ENCODE data around the gene TMEM190. TPM values are rescaled to one million over a fixed set of nuclear protein-coding genes. Genes with fewer than 3 reads are reported as not detected.

Gene TMEM190
- total RNA-seq, 1 experiment from 2014 or later = not detected

- CTCF ChIA-PET = interaction anchor here (0.7 kb wide), 1 partner anchor 209 kb away, joined by 4 read pairs; no protein-coding TSS in a partner anchor
- Histone ChIP-seq H3K4me1 (ENCODE audit: insufficient read depth, low read length, poor library complexity, severe bottlenecking) (no peaks in the 10 kb centered on the region), H3K27me3 (replicated peaks; ENCODE audit: insufficient read depth, low read depth, low read length, poor library complexity) (peaks cover 15% of the 10 kb centered on the region), H3K9me3 (ENCODE audit: low read depth, low read length, poor library complexity, severe bottlenecking) (no peaks in the 10 kb centered on the region), H3K27ac (ENCODE audit: low read depth, low read length, poor library complexity, severe bottlenecking) (no peak overlapping the region), H3K4me3 (ENCODE audit: low read depth, low read length, poor library complexity, severe bottlenecking) (no peak overlapping the region), H3K36me3 (ENCODE audit: insufficient read depth, low read length, poor library complexity, severe bottlenecking) (no peaks in the 10 kb centered on the region)
- TF ChIP-seq EZH2 (IDR thresholded peaks at IDR 0.05; ENCODE audit: borderline replicate concordance, low read depth, low read length, poor library complexity, severe bottlenecking) = no peak
- no peak for TF ChIP-seq CTCF (conservative IDR thresholded peaks at IDR 0.05; ENCODE audit: low read depth, low read length)
- POLR2A ChIA-PET (ENCODE audit: low non-redundant PET) = no interaction called here
- DNase-seq (ENCODE audit: low spot score) = no peak
- BruUV-seq (replicated peaks) = no TSS peak
- intact Hi-C loops (cut with micrococcal nuclease; ENCODE audit: unreplicated experiment) = no loop called here
Measured at GRCh38 chr19:55368106-55368505, 8.5 kb upstream of the TMEM190 start.

- Histone ChIP-seq H3K36me3 (ENCODE audit: insufficient read depth, low read length, poor library complexity, severe bottlenecking) (no peaks in the 10 kb centered on the region), H3K27ac (ENCODE audit: low read depth, low read length, poor library complexity, severe bottlenecking) (no peak overlapping the region), H3K27me3 (replicated peaks; ENCODE audit: insufficient read depth, low read depth, low read length, poor library complexity) (peaks cover 15% of the 10 kb centered on the region), H3K9me3 (ENCODE audit: low read depth, low read length, poor library complexity, severe bottlenecking) (no peaks in the 10 kb centered on the region), H3K4me1 (ENCODE audit: insufficient read depth, low read length, poor library complexity, severe bottlenecking) (no peaks in the 10 kb centered on the region), H3K4me3 (ENCODE audit: low read depth, low read length, poor library complexity, severe bottlenecking) (peak overlapping the region; percentile 27)
- CTCF ChIA-PET = interaction anchor here (0.6 to 0.7 kb wide), 2 partner anchors 164 to 209 kb away, joined by 4 to 10 read pairs; no protein-coding TSS in a partner anchor
- intact Hi-C loops (cut with micrococcal nuclease; ENCODE audit: unreplicated experiment) = no loop called here
- no peak for DNase-seq (ENCODE audit: low spot score)
- POLR2A ChIA-PET (ENCODE audit: low non-redundant PET) = no interaction called here
- no TSS peak for BruUV-seq (replicated peaks)
- TF ChIP-seq CTCF (conservative IDR thresholded peaks at IDR 0.05; ENCODE audit: low read depth, low read length) (no peak), EZH2 (IDR thresholded peaks at IDR 0.05; ENCODE audit: borderline replicate concordance, low read depth, low read length, poor library complexity, severe bottlenecking) (no peak)
Measured at GRCh38 chr19:55368701-55369563, 7.7 kb upstream of the TMEM190 start.

GRCh38 chr19:55369653-55370304 lies 6.8 kb upstream of the TMEM190 start:
- Histone ChIP-seq H3K4me3 (ENCODE audit: low read depth, low read length, poor library complexity, severe bottlenecking) (peak overlapping the region; percentile 45), H3K9me3 (ENCODE audit: low read depth, low read length, poor library complexity, severe bottlenecking) (no peaks in the 10 kb centered on the region), H3K27ac (ENCODE audit: low read depth, low read length, poor library complexity, severe bottlenecking) (no peak overlapping the region), H3K27me3 (replicated peaks; ENCODE audit: insufficient read depth, low read depth, low read length, poor library complexity) (peaks cover 15% of the 10 kb centered on the region), H3K36me3 (ENCODE audit: insufficient read depth, low read length, poor library complexity, severe bottlenecking) (no peaks in the 10 kb centered on the region), H3K4me1 (ENCODE audit: insufficient read depth, low read length, poor library complexity, severe bottlenecking) (no peaks in the 10 kb centered on the region)
- TF ChIP-seq CTCF (conservative IDR thresholded peaks at IDR 0.05; ENCODE audit: low read depth, low read length) = no peak
- TF ChIP-seq EZH2 (IDR thresholded peaks at IDR 0.05; ENCODE audit: borderline replicate concordance, low read depth, low read length, poor library complexity, severe bottlenecking) = no peak
- ChIA-PET POLR2A (ENCODE audit: low non-redundant PET) (no interaction called here), CTCF (interaction anchor here (0.6 kb wide), 1 partner anchor 165 kb away, joined by 10 read pairs; no protein-coding TSS in a partner anchor)
- intact Hi-C loops (cut with micrococcal nuclease; ENCODE audit: unreplicated experiment) = no loop called here
- DNase-seq (ENCODE audit: low spot score) = peak; percentile 77
- no TSS peak for BruUV-seq (replicated peaks)

All from A673 (cell line).